ENCODE results near the gene ITCH. TPM values are rescaled to one million over a fixed set of nuclear protein-coding genes. Genes with fewer than 3 reads are reported as not detected.
"Not testable (repeated sequence)": the region's sequence is repeated elsewhere in the genome, so short reads cannot be mapped to it uniquely, and the experiment has no call there.

ITCH gene
- total RNA-seq, 1 experiment from 2014 or later = 68.3 TPM

DNA sequence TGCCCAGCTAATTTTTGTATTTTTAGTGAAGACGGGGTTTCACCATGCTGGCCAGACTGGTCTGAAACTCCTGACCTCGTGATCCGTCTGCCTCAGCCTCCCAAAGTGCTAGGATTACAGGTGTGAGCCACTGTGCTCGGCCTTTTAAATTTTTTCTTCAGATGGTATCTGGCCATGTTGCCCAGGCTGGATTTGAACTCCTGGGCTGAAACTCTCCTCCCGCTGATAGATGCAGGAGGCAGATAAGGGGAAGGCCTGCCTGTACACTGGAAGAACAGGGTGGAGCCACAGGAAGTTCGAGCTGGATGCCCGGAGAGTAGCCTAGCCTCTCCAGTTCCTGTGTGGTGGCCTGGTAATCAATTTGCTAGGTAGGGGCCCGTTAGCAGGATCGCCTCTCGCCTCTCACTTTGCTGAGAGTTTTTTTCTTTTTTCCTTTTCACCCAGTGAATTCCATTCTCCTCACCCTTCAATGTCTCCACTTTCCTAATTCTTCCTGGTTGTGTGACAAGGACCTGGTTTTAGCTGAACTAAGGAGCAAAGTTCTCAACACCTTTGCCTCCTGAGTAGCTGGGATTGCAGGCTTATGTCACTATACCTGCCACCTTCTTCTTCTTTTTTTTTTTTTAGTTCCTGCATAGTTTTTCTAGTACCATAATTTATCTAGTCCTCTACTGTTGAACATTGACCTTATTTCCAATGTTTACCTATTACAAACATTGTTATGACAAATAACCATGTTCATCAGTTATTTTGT, 19.4 kb upstream of the ITCH start:
- Mint-ChIP-seq H3K27ac (ENCODE audit: low read depth, unreplicated experiment) (no peak overlapping the region), H3K27me3 (ENCODE audit: insufficient read depth, unreplicated experiment) (no peaks in the 10 kb centered on the region), H3K36me3 (ENCODE audit: insufficient read depth, unreplicated experiment) (no peaks in the 10 kb centered on the region), H3K4me1 (ENCODE audit: insufficient read depth, unreplicated experiment) (peaks cover 6% of the 10 kb centered on the region), H3K9me3 (ENCODE audit: unreplicated experiment) (no peaks in the 10 kb centered on the region), H3K4me3 (ENCODE audit: unreplicated experiment) (no peak overlapping the region)
- intact Hi-C loops (cut with micrococcal nuclease) = no loop called here
- POLR2A ChIA-PET = no interaction called here
- TF ChIP-seq CTCF (IDR thresholded peaks at IDR 0.05; ENCODE audit: unreplicated experiment) = no peak
- BruUV-seq (replicated peaks) = no TSS peak
- CTCF ChIA-PET = interaction anchor here (0.6 to 1.6 kb wide), 3 partner anchors 30 to 177 kb away, joined by 3 to 5 read pairs (median 4); no protein-coding TSS in a partner anchor
- DNase-seq (ENCODE audit: unreplicated experiment) = no peak

DNA sequence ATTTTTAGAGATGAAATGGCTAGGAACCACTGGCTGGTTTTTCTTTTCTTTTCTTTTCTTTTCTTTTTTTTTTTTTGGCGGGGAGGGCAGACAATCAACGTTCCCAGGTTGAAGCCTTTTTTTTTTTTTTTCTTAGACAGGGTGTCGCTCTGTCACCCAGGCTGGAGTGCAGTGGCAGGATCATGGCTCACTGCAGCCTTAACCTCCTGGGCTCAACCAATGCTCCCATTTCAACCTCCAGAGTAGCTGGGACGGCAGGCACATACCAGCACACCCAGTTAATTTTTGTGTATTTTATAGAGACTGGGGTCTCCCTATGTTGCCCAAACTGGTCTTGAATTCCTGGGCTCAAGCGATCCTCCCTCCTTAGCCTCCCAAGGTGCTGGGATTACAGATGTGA, 18.8 kb upstream of the ITCH start:
- Mint-ChIP-seq H3K4me3 (ENCODE audit: unreplicated experiment) (no peak overlapping the region), H3K27ac (ENCODE audit: low read depth, unreplicated experiment) (no peak overlapping the region), H3K36me3 (ENCODE audit: insufficient read depth, unreplicated experiment) (peaks cover under 1% of the 10 kb centered on the region), H3K27me3 (ENCODE audit: insufficient read depth, unreplicated experiment) (no peaks in the 10 kb centered on the region), H3K4me1 (ENCODE audit: insufficient read depth, unreplicated experiment) (peaks cover 6% of the 10 kb centered on the region), H3K9me3 (ENCODE audit: unreplicated experiment) (no peaks in the 10 kb centered on the region)
- intact Hi-C loops (cut with micrococcal nuclease) = no loop called here
- TF ChIP-seq CTCF (IDR thresholded peaks at IDR 0.05; ENCODE audit: unreplicated experiment) = no peak
- POLR2A ChIA-PET = interaction anchor here (0.7 to 2.1 kb wide), 2 partner anchors 9 to 19 kb away, joined by 3 to 6 read pairs; partner anchors contain the start of gene ITCH
- DNase-seq (ENCODE audit: unreplicated experiment) = no peak
- BruUV-seq (replicated peaks) = no TSS peak
- CTCF ChIA-PET = interaction anchor here (0.6 to 0.7 kb wide), 2 partner anchors 126 to 177 kb away, joined by 3 to 5 read pairs; no protein-coding TSS in a partner anchor

- peaks cover 4% of the 10 kb centered on the region for H3K36me3 Mint-ChIP-seq (ENCODE audit: insufficient read depth, unreplicated experiment)
- peaks cover 6% of the 10 kb centered on the region for H3K4me1 Mint-ChIP-seq (ENCODE audit: insufficient read depth, unreplicated experiment)
- no peaks in the 10 kb centered on the region for H3K27me3 Mint-ChIP-seq (ENCODE audit: insufficient read depth, unreplicated experiment)
- no peak overlapping the region for H3K27ac Mint-ChIP-seq (ENCODE audit: low read depth, unreplicated experiment)
- no peak overlapping the region for H3K4me3 Mint-ChIP-seq (ENCODE audit: unreplicated experiment)
- ChIA-PET POLR2A (interaction anchor here (0.7 to 2.1 kb wide), 2 partner anchors 9 to 18 kb away, joined by 5 to 6 read pairs; partner anchors contain the start of gene ITCH), CTCF (interaction anchor here (2.1 kb wide), 1 partner anchor 33 kb away, joined by 8 read pairs; no protein-coding TSS in a partner anchor)
- no peaks in the 10 kb centered on the region for H3K9me3 Mint-ChIP-seq (ENCODE audit: unreplicated experiment)
- no peak for DNase-seq (ENCODE audit: unreplicated experiment)
- TF ChIP-seq CTCF (IDR thresholded peaks at IDR 0.05; ENCODE audit: unreplicated experiment) = no peak
- no TSS peak for BruUV-seq (replicated peaks)
- intact Hi-C loops (cut with micrococcal nuclease) = no loop called here
Measured at GRCh38 chr20:34345402-34345736, 17.7 kb upstream of the ITCH start.

- DNase-seq (ENCODE audit: unreplicated experiment); BruUV-seq (replicated peaks); H3K4me3 Mint-ChIP-seq (ENCODE audit: unreplicated experiment); H3K9me3 Mint-ChIP-seq (ENCODE audit: unreplicated experiment); H3K27me3 Mint-ChIP-seq (ENCODE audit: insufficient read depth, unreplicated experiment); intact Hi-C loops (cut with micrococcal nuclease); H3K27ac Mint-ChIP-seq (ENCODE audit: low read depth, unreplicated experiment); H3K36me3 Mint-ChIP-seq (ENCODE audit: insufficient read depth, unreplicated experiment); H3K4me1 Mint-ChIP-seq (ENCODE audit: insufficient read depth, unreplicated experiment): not testable (repeated sequence)
- CTCF ChIA-PET = interaction anchor here (1.0 to 2.1 kb wide), 2 partner anchors 11 to 34 kb away, joined by 3 to 8 read pairs; no protein-coding TSS in a partner anchor
- POLR2A ChIA-PET = interaction anchor here (0.7 to 2.1 kb wide), 3 partner anchors 8 to 17 kb away, joined by 4 to 6 read pairs (median 5); partner anchors contain the start of gene ITCH
Measured at GRCh38 chr20:34345839-34346532, 17.1 kb upstream of the ITCH start.

DNA sequence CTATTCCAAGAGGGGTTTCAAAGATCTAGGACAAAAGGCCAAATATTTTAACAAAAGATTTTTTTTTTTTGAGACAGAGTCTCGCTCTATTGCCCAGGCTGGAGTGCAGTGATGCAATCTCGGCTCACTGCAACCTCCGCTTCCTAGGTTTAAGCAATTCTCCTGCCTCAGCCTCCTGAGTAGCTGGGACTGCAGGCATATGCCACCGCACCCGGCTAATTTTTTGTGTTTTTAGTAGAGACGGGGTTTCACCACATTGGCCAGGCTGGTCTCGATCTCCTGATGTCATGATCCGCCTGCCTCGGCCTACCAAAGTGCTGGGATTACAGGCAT, 16.6 kb upstream of the ITCH start:
- not testable (repeated sequence) for H3K9me3 Mint-ChIP-seq (ENCODE audit: unreplicated experiment)
- CTCF ChIA-PET = interaction anchor here (1.0 to 2.1 kb wide), 2 partner anchors 11 to 34 kb away, joined by 3 to 8 read pairs; no protein-coding TSS in a partner anchor

More for the DNA sequence above, 16.6 kb upstream of the ITCH start:
- POLR2A ChIA-PET = interaction anchor here (0.7 kb wide), 1 partner anchor 9 kb away, joined by 4 read pairs; no protein-coding TSS in a partner anchor
- H3K36me3 Mint-ChIP-seq (ENCODE audit: insufficient read depth, unreplicated experiment); H3K27me3 Mint-ChIP-seq (ENCODE audit: insufficient read depth, unreplicated experiment); H3K27ac Mint-ChIP-seq (ENCODE audit: low read depth, unreplicated experiment); H3K4me1 Mint-ChIP-seq (ENCODE audit: insufficient read depth, unreplicated experiment); H3K4me3 Mint-ChIP-seq (ENCODE audit: unreplicated experiment); BruUV-seq (replicated peaks); DNase-seq (ENCODE audit: unreplicated experiment); intact Hi-C loops (cut with micrococcal nuclease): not testable (repeated sequence)
